Raji (cell line): Measurements from ENCODE around the gene SHROOM4.

ENCODE experiments used
- POLR2A ChIP-seq: IDR thresholded peaks from 2 replicates; pipeline ENCODE4 v1.6.1; 2011; ENCODE audit warnings: low read depth, low read length, control low read depth; ENCODE audit not compliant: insufficient read depth

The SHROOM4 gene

GRCh38 chrX:50747471-50747900 lies 66.5 kb downstream of the SHROOM4 start:
- no peak for TF ChIP-seq POLR2A

DNA sequence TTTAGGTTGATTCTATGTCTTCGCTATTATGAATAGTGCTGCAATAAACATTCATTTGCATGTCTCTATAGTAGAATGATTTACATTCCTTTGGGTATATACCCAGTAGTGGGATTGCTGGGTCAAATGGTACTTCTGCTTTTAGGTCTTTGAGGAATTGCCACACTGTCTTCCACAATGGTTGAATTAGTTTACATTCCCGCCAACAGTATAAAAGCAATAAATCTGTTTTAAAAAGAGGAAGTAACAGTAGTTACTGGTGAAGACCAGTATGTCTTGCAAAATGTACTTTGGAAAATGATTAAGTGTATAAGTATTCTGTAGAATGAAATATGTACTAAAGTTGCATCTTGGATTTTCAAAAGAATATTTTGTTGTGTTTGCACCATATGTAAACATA lies 77.3 kb downstream of the SHROOM4 start:
- TF ChIP-seq POLR2A = no peak

DNA sequence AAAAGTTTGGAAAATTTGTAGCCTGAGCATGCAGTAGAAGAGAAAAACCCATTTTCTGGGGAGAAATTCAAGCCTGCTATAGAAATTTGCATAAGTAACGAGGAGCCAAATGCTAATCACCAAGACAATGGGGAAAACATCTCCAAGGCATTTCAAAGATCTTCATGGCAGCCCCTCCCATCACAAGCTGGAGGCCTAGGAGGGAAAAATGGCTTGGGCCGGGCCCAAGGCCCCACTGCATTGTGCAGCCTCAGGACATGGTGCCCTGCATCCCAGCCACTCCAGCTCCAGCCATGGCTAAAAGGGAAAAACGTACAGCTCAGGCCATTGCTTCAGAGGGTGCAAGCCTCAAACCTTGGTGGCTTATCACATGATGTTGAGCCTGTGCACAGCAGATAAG lies 87.7 kb downstream of the SHROOM4 start:
- no peak for TF ChIP-seq POLR2A

DNA sequence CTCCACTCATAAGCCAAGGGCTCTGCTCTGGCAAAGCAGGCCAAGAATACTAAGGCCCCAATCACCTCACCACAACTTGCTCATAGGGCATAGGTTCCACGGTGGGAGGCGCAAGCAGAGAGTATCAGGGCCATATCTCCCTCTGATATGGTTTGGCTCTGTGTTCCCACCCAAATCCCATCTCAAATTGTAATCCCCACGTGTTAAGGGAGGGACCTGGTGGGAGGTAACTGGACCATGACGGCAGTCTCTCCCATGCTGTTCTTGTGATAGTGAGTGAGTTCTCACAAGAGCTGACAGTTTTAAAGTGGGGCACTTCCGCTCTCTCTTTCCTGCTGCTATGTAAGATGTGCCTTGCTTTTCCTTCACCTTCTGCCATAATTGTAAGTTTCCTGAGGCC lies 88.7 kb downstream of the SHROOM4 start:
- no peak for TF ChIP-seq POLR2A

GRCh38 chrX:50723006-50723405 lies 91.0 kb downstream of the SHROOM4 start:
- no peak for TF ChIP-seq POLR2A

DNA sequence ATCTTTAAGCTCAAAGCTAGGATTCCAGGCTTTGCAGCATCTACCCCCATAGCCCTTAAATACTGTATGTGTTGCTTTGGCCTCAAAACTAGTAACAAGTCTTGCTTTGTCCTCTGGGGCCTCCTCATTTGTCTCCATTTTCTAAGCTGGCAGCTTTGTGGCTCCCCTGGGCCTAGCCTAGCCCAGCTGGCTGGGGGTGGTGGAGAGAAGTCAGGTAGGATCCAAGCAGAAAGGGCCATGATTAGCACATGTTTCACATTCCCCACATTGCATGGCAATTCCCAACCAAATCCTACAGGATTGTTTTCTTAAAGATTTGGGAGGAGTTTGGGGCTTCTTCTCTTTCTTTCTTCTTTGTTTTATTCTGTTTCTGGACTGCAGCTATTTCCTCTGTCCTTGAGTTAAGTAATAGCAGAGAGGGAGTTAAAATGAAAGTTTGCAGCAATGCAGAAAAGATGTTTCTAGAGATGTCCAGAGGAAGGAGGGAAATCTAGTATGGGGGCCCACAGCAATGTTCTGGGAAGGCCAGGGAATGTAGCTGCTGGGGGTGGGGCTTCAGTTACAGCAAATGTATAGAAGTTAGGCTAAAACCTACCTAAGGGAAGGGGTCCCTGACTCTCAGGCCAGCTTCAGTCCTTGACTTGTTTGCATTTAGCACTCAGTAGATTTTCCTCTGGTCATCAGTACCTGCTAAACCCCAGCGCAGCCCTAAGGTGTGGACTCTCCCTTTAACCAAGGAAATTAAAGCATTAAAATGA lies 92.1 kb downstream of the SHROOM4 start:
- no peak for TF ChIP-seq POLR2A

DNA sequence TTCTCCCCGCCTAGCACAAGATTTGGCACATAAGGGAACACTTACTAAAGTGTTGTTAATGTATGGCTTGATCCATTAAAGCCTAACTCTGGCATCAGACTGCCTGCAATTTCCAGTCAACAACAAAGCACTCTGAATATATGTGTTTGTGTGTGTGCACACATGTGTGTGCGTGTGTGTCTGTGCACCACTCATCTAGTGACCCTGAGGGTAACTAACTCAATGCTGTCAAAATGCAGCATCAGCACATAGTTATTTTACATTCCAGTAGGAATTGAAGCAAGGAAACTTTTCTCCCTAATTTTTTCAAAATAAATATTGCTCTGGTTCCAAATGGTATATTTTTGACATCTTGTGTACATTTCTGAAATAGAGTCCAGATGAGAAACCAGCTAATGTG lies 94.4 kb downstream of the SHROOM4 start:
- TF ChIP-seq POLR2A = no peak

- no peak for TF ChIP-seq POLR2A
Observed at GRCh38 chrX:50718776-50719175, 95.2 kb downstream of the SHROOM4 start.

DNA sequence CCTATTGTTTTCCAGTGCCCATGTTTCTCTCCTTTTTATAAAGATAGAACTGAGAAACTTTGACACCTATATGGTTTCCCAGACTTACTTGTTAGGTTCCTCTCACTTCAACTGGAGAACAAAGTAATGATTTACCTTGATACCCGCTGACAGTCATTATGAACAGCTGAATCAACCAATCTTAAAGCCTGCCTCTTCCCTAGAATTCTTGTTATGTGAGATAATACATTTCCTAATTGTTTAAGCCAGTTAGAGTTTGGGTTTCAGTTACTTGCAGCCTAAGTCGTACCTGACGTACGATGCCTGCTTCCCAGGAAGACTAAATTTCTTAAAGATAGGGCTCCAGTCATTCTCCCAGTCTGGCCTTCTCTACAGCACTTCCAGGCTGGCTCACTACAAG lies 97.3 kb downstream of the SHROOM4 start:
- no peak for TF ChIP-seq POLR2A

- no peak for TF ChIP-seq POLR2A
Observed at GRCh38 chrX:50712777-50713176, 101.2 kb downstream of the SHROOM4 start.

GRCh38 chrX:50711907-50712306 lies 102.1 kb downstream of the SHROOM4 start:
- no peak for TF ChIP-seq POLR2A

DNA sequence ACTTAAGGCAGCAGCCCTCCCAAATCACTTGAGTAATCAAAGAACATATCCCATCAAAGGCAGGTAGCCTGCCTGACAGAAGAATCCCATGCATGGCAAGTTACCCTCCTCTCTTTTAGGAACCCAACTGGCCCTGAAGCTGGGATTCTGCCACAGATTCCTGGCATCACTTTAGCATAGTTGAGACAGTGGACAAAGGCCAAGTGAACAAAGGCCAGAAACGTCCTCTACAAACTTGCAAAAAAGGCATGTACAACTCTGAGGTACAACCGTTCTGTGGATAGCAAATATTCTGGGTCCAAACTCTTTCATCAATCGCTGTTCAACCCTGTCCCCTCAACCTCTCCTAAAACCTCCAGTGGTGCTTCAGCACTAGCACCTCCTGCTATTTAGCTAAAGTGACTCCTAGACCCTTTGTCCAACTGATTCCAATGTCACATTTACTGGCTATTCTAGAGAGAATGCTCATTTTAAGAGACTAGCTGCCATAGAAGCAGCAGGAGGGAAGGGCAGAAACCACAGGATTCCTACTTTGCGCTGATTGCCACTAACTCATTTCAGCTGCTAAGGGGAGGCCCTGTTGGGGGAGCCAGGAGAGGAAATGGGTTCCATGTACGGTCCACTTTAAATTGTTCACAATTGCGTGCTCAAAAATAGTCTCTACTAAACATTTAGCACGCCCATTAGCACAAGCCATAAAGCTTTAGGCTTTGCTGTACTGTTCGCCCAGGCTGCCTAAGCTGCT lies 105.9 kb downstream of the SHROOM4 start:
- TF ChIP-seq POLR2A = no peak

DNA sequence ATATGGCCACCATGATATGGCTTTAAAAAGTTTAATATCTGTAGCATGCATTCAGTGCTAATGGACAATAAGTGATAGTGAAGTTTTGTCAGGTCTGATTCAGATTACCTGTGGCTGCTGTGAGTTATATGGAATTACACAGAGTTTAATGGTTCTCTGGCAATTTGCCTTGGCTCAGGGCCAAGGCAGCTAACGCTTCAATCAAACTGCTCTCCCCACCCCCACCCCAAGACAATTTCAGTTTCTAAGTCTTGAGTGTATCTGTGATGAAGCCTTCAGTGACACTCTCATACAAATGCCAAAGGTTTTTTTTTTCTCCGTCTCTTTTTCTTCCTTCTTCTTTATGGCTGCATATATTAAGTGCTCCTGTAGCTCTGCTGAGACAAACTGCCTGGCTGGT lies 106.6 kb downstream of the SHROOM4 start:
- TF ChIP-seq POLR2A = no peak

GRCh38 chrX:50705042-50705441 lies 109.0 kb downstream of the SHROOM4 start:
- no peak for TF ChIP-seq POLR2A

DNA sequence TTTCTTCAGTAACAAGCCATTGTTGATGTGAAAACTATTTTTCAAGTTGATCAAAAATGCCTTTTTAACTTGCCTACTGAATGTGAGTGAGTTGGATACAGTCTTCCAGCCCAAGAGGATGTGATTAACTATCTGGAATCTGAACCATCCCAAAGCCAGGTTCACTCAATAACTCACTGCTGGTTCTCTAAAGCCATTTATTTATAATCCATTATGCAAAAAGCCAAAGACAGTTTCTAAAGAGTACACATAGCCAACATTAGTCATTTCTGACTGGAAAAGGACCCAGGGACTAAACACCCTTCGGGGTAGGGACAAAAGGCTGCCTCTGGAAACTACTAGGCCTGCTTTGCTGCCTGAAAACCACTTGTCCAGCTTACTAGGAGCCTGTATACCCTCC lies 109.6 kb downstream of the SHROOM4 start:
- TF ChIP-seq POLR2A = no peak

DNA sequence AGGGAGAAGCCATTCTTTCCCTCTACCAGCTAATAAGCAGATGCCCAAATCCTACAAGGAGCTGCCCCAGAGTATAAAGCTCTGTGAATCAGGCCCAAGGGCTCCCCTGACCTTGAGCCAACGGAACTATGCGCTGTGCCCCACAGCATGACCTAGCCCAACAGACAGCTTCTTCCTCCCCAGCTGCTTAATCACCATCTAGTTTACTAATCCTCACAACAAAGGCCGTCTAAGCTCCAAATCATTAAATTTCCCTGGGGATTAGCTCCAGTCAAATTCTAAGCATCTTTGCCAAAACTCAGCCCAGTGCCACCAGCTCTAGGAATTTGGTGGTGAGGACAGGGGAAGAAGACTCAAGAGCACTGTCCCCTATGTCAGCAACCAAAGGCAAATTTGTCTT lies 113.1 kb downstream of the SHROOM4 start:
- no peak for TF ChIP-seq POLR2A
